GM12878 (cell line): Measurements from ENCODE around the gene PRR5. TPM values are rescaled to one million over a fixed set of nuclear protein-coding genes. Genes with fewer than 3 reads are reported as not detected.

ENCODE experiments used
- CBFB ChIP-seq: IDR thresholded peaks from 2 replicates; pipeline ENCODE4 v1.6.1; 2016; ENCODE audit warnings: antibody characterized with exemption, low read depth
- JUND ChIP-seq: IDR thresholded peaks from 2 replicates; pipeline ENCODE4 v1.6.1; 2012; ENCODE audit warnings: low read depth, mild to moderate bottlenecking, low read length, improper control_type of control experiment, moderate library complexity
- MXI1 ChIP-seq: fragments of 150-350 bp; IDR thresholded peaks from 2 replicates; pipeline ENCODE4 v1.6.1; 2011; ENCODE audit warnings: low read depth, mild to moderate bottlenecking, inconsistent platforms, low read length, improper control_type of control experiment
- MYC ChIP-seq: IDR thresholded peaks from 2 replicates; pipeline ENCODE4 v1.6.1; 2011; ENCODE audit warnings: mild to moderate bottlenecking, low read length, moderate library complexity, inconsistent platforms; ENCODE audit not compliant: insufficient read depth, insufficient replicate concordance, insufficient read length, severe bottlenecking
- POU2F2 ChIP-seq: IDR thresholded peaks from 3 replicates; pipeline ENCODE4 v1.6.1; 2011; ENCODE audit warnings: low read depth, mild to moderate bottlenecking, low read length, borderline replicate concordance
- polyA plus RNA-seq, 11 experiments: library from polyadenylated mRNA; depleted of rRNA in 4 of 11; unstranded in 6 of 11; stranded (reverse) in 5 of 11; fragments of >200 nt; fragmentation: Nextera tagmentation in 4 of 11; fragmentation: Illumina TruSeq in 1 of 11; extraction: Ambion mirVana in 4 of 11; extraction: Trizol in 1 of 11; gene quantifications; 1 replicate in 1 of 11; 2 replicates in 10 of 11; pipeline versions ENCODE4 v1.2.1 to v1.2.3, GENCODE V29; 2011 to 2016; ENCODE audit warnings: inconsistent platforms in 2 of 11, missing spikeins in 2 of 11, low read depth in 1 of 11
- total RNA-seq, 4 experiments: library from RNA; depleted of rRNA in 3 of 4; stranded (reverse); fragments of >200 nt in 3 of 4; fragmentation: Illumina TruSeq in 1 of 4; extraction: Trizol in 1 of 4; gene quantifications; 2 replicates each; pipeline versions ENCODE4 v1.2.1 to v1.2.3, GENCODE V29; 2013 to 2021
- TF ChIP-seq, protein P1 (sequence below): IDR thresholded peaks from 2 replicates; pipeline ENCODE4 v1.6.1; 2012; ENCODE audit warnings: improper control_type of control experiment, low read depth, low read length; ENCODE audit not compliant: insufficient replicate concordance
- TF ChIP-seq, protein P2 (sequence below): IDR thresholded peaks from 2 replicates; pipeline ENCODE4 v1.6.1; 2012; ENCODE audit warnings: low read depth, low read length, improper control_type of control experiment
- TF ChIP-seq, protein P3 (sequence below): fragments of 450-650 bp; IDR thresholded peaks from 2 replicates; pipeline ENCODE4 v1.6.1; 2018; ENCODE audit warnings: mild to moderate bottlenecking, low read depth, moderate library complexity; ENCODE audit not compliant: partially characterized antibody
- TF ChIP-seq, protein P4 (sequence below): fragments of 450-650 bp; formaldehyde crosslinking; IDR thresholded peaks from 2 replicates; pipeline ENCODE4 v1.5.0; 2022; ENCODE audit warnings: mild to moderate bottlenecking, missing genetic modification characterization
- TF ChIP-seq, protein P5 (sequence below): fragments of 450-650 bp; IDR thresholded peaks from 2 replicates; pipeline ENCODE4 v1.6.1; 2017; ENCODE audit warnings: antibody characterized with exemption, mild to moderate bottlenecking, moderate library complexity

PRR5 gene
- total and polyA plus RNA-seq, 10 of the 15 experiments (the other 5 are each of a cell fraction or from before 2014, with no cell fraction given) = 0.03 to 9.4 (median 1.5) TPM

DNA sequence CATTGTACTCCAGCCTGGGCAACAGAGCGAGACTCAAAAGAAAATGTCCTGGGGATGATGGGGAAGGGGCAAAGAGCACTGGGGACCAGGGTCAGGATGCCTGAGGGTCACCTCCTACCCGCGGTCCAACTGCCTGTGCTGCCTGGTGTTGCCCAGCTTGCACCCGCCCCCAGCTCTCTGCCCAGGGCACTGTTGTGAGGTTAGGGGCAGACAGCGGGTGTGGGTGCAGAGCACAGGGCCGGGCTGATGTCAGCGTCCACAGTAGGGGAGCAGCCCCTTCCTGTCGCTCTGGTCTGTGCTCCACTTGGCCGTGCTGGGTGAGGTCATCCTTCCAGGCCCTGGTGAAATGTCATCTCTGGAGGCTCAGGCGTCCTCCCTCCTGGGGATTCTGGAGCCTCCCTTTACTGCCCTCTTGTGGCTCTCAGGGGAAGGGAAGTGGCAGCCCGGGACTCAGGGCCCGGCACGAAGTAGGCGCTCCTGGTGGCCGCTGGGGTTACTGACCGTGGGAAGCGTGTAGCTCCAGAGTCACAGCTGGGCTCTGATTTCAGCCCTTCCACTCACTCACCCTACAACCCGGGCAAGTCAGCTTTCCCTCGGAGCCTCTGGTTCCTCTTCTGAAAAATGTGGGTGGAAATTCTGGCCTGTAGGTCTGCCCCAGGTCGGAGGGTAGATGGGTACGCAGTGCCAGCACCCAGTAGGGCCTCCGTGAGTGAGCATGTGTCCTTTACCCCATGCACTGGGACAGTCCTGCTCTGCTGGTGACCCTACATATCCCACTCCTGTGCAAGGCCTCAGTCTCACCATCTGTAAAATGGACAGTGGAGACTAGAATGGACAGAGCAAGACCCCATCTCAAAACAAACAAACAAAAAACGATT lies 17.3 kb upstream of the PRR5 start (continued):
- TF ChIP-seq, protein P1, sequence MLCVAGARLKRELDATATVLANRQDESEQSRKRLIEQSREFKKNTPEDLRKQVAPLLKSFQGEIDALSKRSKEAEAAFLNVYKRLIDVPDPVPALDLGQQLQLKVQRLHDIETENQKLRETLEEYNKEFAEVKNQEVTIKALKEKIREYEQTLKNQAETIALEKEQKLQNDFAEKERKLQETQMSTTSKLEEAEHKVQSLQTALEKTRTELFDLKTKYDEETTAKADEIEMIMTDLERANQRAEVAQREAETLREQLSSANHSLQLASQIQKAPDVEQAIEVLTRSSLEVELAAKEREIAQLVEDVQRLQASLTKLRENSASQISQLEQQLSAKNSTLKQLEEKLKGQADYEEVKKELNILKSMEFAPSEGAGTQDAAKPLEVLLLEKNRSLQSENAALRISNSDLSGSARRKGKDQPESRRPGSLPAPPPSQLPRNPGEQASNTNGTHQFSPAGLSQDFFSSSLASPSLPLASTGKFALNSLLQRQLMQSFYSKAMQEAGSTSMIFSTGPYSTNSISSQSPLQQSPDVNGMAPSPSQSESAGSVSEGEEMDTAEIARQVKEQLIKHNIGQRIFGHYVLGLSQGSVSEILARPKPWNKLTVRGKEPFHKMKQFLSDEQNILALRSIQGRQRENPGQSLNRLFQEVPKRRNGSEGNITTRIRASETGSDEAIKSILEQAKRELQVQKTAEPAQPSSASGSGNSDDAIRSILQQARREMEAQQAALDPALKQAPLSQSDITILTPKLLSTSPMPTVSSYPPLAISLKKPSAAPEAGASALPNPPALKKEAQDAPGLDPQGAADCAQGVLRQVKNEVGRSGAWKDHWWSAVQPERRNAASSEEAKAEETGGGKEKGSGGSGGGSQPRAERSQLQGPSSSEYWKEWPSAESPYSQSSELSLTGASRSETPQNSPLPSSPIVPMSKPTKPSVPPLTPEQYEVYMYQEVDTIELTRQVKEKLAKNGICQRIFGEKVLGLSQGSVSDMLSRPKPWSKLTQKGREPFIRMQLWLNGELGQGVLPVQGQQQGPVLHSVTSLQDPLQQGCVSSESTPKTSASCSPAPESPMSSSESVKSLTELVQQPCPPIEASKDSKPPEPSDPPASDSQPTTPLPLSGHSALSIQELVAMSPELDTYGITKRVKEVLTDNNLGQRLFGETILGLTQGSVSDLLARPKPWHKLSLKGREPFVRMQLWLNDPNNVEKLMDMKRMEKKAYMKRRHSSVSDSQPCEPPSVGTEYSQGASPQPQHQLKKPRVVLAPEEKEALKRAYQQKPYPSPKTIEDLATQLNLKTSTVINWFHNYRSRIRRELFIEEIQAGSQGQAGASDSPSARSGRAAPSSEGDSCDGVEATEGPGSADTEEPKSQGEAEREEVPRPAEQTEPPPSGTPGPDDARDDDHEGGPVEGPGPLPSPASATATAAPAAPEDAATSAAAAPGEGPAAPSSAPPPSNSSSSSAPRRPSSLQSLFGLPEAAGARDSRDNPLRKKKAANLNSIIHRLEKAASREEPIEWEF = no peak
- TF ChIP-seq, protein P2, sequence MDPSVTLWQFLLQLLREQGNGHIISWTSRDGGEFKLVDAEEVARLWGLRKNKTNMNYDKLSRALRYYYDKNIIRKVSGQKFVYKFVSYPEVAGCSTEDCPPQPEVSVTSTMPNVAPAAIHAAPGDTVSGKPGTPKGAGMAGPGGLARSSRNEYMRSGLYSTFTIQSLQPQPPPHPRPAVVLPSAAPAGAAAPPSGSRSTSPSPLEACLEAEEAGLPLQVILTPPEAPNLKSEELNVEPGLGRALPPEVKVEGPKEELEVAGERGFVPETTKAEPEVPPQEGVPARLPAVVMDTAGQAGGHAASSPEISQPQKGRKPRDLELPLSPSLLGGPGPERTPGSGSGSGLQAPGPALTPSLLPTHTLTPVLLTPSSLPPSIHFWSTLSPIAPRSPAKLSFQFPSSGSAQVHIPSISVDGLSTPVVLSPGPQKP = no peak
- TF ChIP-seq POU2F2 = 0 out of 3 replicates have a peak, but pooled peaks have one; percentile 44
- TF ChIP-seq CBFB = no peak
- no peak for TF ChIP-seq MYC
- TF ChIP-seq JUND = 0 out of 2 replicates have a peak, but pooled peaks have one; percentile 57
- TF ChIP-seq, protein P3, sequence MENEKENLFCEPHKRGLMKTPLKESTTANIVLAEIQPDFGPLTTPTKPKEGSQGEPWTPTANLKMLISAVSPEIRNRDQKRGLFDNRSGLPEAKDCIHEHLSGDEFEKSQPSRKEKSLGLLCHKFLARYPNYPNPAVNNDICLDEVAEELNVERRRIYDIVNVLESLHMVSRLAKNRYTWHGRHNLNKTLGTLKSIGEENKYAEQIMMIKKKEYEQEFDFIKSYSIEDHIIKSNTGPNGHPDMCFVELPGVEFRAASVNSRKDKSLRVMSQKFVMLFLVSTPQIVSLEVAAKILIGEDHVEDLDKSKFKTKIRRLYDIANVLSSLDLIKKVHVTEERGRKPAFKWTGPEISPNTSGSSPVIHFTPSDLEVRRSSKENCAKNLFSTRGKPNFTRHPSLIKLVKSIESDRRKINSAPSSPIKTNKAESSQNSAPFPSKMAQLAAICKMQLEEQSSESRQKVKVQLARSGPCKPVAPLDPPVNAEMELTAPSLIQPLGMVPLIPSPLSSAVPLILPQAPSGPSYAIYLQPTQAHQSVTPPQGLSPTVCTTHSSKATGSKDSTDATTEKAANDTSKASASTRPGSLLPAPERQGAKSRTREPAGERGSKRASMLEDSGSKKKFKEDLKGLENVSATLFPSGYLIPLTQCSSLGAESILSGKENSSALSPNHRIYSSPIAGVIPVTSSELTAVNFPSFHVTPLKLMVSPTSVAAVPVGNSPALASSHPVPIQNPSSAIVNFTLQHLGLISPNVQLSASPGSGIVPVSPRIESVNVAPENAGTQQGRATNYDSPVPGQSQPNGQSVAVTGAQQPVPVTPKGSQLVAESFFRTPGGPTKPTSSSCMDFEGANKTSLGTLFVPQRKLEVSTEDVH = no peak
- TF ChIP-seq, protein P4, sequence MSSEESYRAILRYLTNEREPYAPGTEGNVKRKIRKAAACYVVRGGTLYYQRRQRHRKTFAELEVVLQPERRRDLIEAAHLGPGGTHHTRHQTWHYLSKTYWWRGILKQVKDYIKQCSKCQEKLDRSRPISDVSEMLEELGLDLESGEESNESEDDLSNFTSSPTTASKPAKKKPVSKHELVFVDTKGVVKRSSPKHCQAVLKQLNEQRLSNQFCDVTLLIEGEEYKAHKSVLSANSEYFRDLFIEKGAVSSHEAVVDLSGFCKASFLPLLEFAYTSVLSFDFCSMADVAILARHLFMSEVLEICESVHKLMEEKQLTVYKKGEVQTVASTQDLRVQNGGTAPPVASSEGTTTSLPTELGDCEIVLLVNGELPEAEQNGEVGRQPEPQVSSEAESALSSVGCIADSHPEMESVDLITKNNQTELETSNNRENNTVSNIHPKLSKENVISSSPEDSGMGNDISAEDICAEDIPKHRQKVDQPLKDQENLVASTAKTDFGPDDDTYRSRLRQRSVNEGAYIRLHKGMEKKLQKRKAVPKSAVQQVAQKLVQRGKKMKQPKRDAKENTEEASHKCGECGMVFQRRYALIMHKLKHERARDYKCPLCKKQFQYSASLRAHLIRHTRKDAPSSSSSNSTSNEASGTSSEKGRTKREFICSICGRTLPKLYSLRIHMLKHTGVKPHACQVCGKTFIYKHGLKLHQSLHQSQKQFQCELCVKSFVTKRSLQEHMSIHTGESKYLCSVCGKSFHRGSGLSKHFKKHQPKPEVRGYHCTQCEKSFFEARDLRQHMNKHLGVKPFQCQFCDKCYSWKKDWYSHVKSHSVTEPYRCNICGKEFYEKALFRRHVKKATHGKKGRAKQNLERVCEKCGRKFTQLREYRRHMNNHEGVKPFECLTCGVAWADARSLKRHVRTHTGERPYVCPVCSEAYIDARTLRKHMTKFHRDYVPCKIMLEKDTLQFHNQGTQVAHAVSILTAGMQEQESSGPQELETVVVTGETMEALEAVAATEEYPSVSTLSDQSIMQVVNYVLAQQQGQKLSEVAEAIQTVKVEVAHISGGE (CRISPR knock-in tag) = no peak
- TF ChIP-seq, protein P5, sequence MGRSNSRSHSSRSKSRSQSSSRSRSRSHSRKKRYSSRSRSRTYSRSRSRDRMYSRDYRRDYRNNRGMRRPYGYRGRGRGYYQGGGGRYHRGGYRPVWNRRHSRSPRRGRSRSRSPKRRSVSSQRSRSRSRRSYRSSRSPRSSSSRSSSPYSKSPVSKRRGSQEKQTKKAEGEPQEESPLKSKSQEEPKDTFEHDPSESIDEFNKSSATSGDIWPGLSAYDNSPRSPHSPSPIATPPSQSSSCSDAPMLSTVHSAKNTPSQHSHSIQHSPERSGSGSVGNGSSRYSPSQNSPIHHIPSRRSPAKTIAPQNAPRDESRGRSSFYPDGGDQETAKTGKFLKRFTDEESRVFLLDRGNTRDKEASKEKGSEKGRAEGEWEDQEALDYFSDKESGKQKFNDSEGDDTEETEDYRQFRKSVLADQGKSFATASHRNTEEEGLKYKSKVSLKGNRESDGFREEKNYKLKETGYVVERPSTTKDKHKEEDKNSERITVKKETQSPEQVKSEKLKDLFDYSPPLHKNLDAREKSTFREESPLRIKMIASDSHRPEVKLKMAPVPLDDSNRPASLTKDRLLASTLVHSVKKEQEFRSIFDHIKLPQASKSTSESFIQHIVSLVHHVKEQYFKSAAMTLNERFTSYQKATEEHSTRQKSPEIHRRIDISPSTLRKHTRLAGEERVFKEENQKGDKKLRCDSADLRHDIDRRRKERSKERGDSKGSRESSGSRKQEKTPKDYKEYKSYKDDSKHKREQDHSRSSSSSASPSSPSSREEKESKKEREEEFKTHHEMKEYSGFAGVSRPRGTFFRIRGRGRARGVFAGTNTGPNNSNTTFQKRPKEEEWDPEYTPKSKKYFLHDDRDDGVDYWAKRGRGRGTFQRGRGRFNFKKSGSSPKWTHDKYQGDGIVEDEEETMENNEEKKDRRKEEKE = no peak
- TF ChIP-seq MXI1 = no peak
